Endothelial cell of umbilical vein (primary cell): Measurements from ENCODE around the gene CCPG1. TPM values are rescaled to one million over a fixed set of nuclear protein-coding genes. Genes with fewer than 3 reads are reported as not detected.
A peak's percentile ranks its signal among the peaks of the same experiment; 100 is the strongest.

Experiments used
- BruUV-seq: library from RNA; stranded (reverse); fragments of 400-500 nt; replicated peaks from 2 replicates; lab custom pipeline; 2021; lab: Mats Ljungman, UMichigan
- CTCF ChIA-PET: fragments of 300-600, 350-600 bp; sonication (Branson Sonifier 250); formaldehyde crosslinking; loops from one replicate; lab custom pipeline; 2021; ENCODE audit warnings: antibody characterized with exemption, inconsistent platforms; lab: Charles Lee
- POLR2A ChIA-PET: fragments of 300-600, 350-600 bp; sonication (Branson Sonifier 250); formaldehyde crosslinking; loops from one replicate; lab custom pipeline; 2021; ENCODE audit warnings: antibody characterized with exemption, inconsistent platforms; lab: Charles Lee
- DNase-seq: peaks from one replicate; pipeline ENCODE4 v3.0.0-alpha.2; 2011; ENCODE audit warnings: low read depth, low spot score
- FAIRE-seq: peaks from 2 replicates; lab custom pipeline; 2011; peaks lifted over from hg19 to GRCh38; lab: Jason Lieb, UNC
- H2AFZ ChIP-seq: 2 replicates; pipeline ENCODE4 v1.6.0; 2012; ENCODE audit warnings: low read depth, low read length, control low read depth, inconsistent platforms
- H3K27ac ChIP-seq: 2 replicates; pipeline ENCODE4 v1.5.1; 2011; ENCODE audit warnings: low read depth, mild to moderate bottlenecking, control low read depth, low read length, moderate library complexity; ENCODE audit not compliant: insufficient read depth
- H3K27me3 ChIP-seq, 2 experiments: 2 replicates each; pipeline versions ENCODE4 v1.6.0 to v1.6.1; 2011; ENCODE audit warnings: low read length in 2 of 2, mixed read lengths in 1 of 2; ENCODE audit not compliant: control insufficient read depth in 2 of 2, insufficient read depth in 2 of 2
- H3K36me3 ChIP-seq, 2 experiments: 2 replicates in 1 of 2; 3 replicates in 1 of 2; pipeline ENCODE4 v1.5.1; 2011; ENCODE audit warnings: low read length in 2 of 2, mild to moderate bottlenecking in 1 of 2, moderate library complexity in 1 of 2; ENCODE audit not compliant: control insufficient read depth in 2 of 2, insufficient read depth in 2 of 2; ENCODE audit errors: extremely low read depth in 1 of 2
- H3K4me1 ChIP-seq: 3 replicates; pipeline ENCODE4 v1.5.1; 2011; ENCODE audit warnings: mild to moderate bottlenecking, low read length; ENCODE audit not compliant: control insufficient read depth, insufficient read depth; ENCODE audit errors: extremely low read depth
- H3K4me2 ChIP-seq: 2 replicates; pipeline ENCODE4 v1.6.1; 2011; ENCODE audit warnings: low read length, control low read depth, mixed read lengths; ENCODE audit not compliant: insufficient read depth
- H3K4me3 ChIP-seq, 3 experiments: fragments of 200-600 bp in 1 of 3; sonication (generic), shearing (Covaris generic) in 1 of 3; replicated peaks in 1 of 3; 2 replicates each; pipeline ENCODE4 v1.5.1; 2011 to 2016; ENCODE audit warnings: control low read depth in 3 of 3, low read length in 3 of 3, mild to moderate bottlenecking in 2 of 3, inconsistent platforms in 1 of 3, low read depth in 1 of 3, moderate library complexity in 1 of 3; ENCODE audit not compliant: insufficient read depth in 1 of 3
- H3K79me2 ChIP-seq: 2 replicates; pipeline ENCODE4 v1.6.0; 2012; ENCODE audit warnings: low read length, inconsistent platforms; ENCODE audit not compliant: control insufficient read depth, insufficient read depth
- H3K9ac ChIP-seq: replicated peaks from 2 replicates; pipeline ENCODE3; 2011; ENCODE audit warnings: low read length, control low read depth; ENCODE audit not compliant: insufficient read depth; ENCODE audit errors: extremely low read depth
- H3K9me1 ChIP-seq: replicated peaks from 3 replicates; pipeline ENCODE4 v1.6.0; 2011; ENCODE audit warnings: mild to moderate bottlenecking, low read length; ENCODE audit not compliant: control insufficient read depth, insufficient read depth; ENCODE audit errors: extremely low read depth
- H3K9me3 ChIP-seq: replicated peaks from 2 replicates; pipeline ENCODE4 v1.5.1; 2012; ENCODE audit warnings: low read length, inconsistent platforms; ENCODE audit not compliant: control insufficient read depth, insufficient read depth
- H4K20me1 ChIP-seq: replicated peaks from 2 replicates; pipeline ENCODE3; 2011; ENCODE audit warnings: mild to moderate bottlenecking, low read length; ENCODE audit not compliant: control insufficient read depth, insufficient read depth; ENCODE audit errors: extremely low read depth
- EZH2 ChIP-seq: IDR thresholded peaks from 2 replicates; pipeline ENCODE4 v1.6.1; 2012; ENCODE audit warnings: borderline replicate concordance, low read depth, mild to moderate bottlenecking, moderate library complexity, low read length, inconsistent platforms; ENCODE audit not compliant: severe bottlenecking
- FOS ChIP-seq: IDR thresholded peaks from 2 replicates; pipeline ENCODE4 v1.6.1; 2011; ENCODE audit warnings: mild to moderate bottlenecking, low read length, moderate library complexity, borderline replicate concordance; ENCODE audit not compliant: insufficient read depth
- GATA2 ChIP-seq: IDR thresholded peaks from 2 replicates; pipeline ENCODE4 v1.7.0; 2011; ENCODE audit warnings: low read depth, mild to moderate bottlenecking, moderate library complexity, mixed read lengths, low read length; ENCODE audit not compliant: insufficient read length, insufficient read depth
- JUN ChIP-seq: IDR thresholded peaks from 2 replicates; pipeline ENCODE4 v1.6.1; 2011; ENCODE audit warnings: borderline replicate concordance, low read depth; ENCODE audit not compliant: insufficient read length, insufficient read depth
- MYC ChIP-seq: IDR thresholded peaks from one replicate; pipeline ENCODE4 v1.6.1; 2011; ENCODE audit warnings: mild to moderate bottlenecking, low read depth, low read length
- POLR2A ChIP-seq: IDR thresholded peaks from 2 replicates; pipeline ENCODE4 v1.6.1; 2012; ENCODE audit warnings: low read depth, mild to moderate bottlenecking, control low read depth, low read length
- POLR2AphosphoS5 ChIP-seq: IDR thresholded peaks from 2 replicates; pipeline ENCODE4 v1.6.1; 2012; ENCODE audit warnings: low read depth, mild to moderate bottlenecking, control low read depth, low read length, moderate library complexity; ENCODE audit not compliant: insufficient read depth
- dilution Hi-C: fragments of 300-500 bp; cut with MboI; formaldehyde crosslinking; loops from one replicate; pipeline ENCODE4 v1.15.0; 2019; ENCODE audit warnings: low sequenced_read_pairs; ENCODE audit not compliant: extremely low pct_ligation_motif_present
- intact Hi-C: fragments of 100-400 bp; cut with micrococcal nuclease; formaldehyde crosslinking; loops from one replicate; pipeline ENCODE4 v1.10.0; 2022
- polyA plus RNA-seq, 4 experiments: library from polyadenylated mRNA; depleted of rRNA in 3 of 4; stranded (reverse) in 3 of 4; unstranded in 1 of 4; fragments of >200 nt; gene quantifications; 2 replicates each; pipeline versions ENCODE4 v1.2.1 to v1.2.3, GENCODE V29; 2011 to 2012; ENCODE audit warnings: missing spikeins in 1 of 4
- total RNA-seq: library from RNA; stranded (reverse); gene quantifications from 2 replicates; pipeline ENCODE4 v1.2.3, GENCODE V29; 2021
- TF ChIP-seq, protein P1 (sequence below), 2 donors: IDR thresholded peaks; 1 replicate in 1 of 2; 2 replicates in 1 of 2; pipeline ENCODE4 v1.5.1; 2011; ENCODE audit warnings: low read length in 2 of 2, mild to moderate bottlenecking in 2 of 2, moderate library complexity in 2 of 2, control low read depth in 1 of 2, inconsistent platforms in 1 of 2, low read depth in 1 of 2; ENCODE audit not compliant: insufficient read depth in 1 of 2; ENCODE audit errors: extremely low read depth in 1 of 2
- TF ChIP-seq, protein P2 (sequence below): IDR thresholded peaks from 2 replicates; pipeline ENCODE4 v1.6.1; 2011; ENCODE audit not compliant: insufficient read depth, insufficient read length

Gene CCPG1
- total and polyA plus RNA-seq, 2 donors (not counting 3 experiments of a cell fraction or from before 2014, with no cell fraction given), result 19.1 to 58.5 TPM

DNA sequence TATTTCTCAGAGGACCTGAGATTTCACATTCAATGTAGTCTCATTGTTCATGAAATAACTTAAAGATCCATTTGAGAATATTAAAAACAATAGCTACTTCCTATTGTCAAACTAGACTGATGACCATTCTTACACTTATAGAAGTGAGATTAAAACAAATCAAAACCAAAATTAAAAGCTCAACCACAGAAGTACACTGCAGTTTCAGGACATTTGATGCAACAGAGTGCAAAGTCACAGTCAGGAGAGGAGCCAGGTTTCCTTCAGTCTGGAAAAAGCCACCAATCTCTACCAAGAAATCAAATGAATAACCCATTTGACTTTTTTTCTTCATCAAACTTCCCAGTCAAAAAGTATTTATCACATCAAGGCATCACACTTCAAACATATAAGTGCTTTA is 5.5 kb downstream of the CCPG1 start:
- Histone ChIP-seq H3K9me3 (no peaks in the 10 kb centered on the region), H2AFZ (no peak overlapping the region), H3K9ac (no peak overlapping the region), H3K9me1 (no peaks in the 10 kb centered on the region), H3K27ac (peak overlapping the region; percentile 8), H3K79me2 (peaks cover 6% of the 10 kb centered on the region), H3K4me3 (no peak overlapping the region), H3K4me1 (peaks cover 23% of the 10 kb centered on the region), H3K27me3 (no peaks in the 10 kb centered on the region), H3K36me3 (no peaks in the 10 kb centered on the region), H3K4me2 (peak overlapping the region; percentile 74), H4K20me1 (no peaks in the 10 kb centered on the region)
- BruUV-seq, result no TSS peak
- CTCF ChIA-PET, result interaction anchor here (0.9 to 1.6 kb wide), 2 partner anchors 33 to 37 kb away, joined by 5 to 8 read pairs; no protein-coding TSS in a partner anchor
- intact Hi-C loops, result no loop called here
- TF ChIP-seq, protein P1, sequence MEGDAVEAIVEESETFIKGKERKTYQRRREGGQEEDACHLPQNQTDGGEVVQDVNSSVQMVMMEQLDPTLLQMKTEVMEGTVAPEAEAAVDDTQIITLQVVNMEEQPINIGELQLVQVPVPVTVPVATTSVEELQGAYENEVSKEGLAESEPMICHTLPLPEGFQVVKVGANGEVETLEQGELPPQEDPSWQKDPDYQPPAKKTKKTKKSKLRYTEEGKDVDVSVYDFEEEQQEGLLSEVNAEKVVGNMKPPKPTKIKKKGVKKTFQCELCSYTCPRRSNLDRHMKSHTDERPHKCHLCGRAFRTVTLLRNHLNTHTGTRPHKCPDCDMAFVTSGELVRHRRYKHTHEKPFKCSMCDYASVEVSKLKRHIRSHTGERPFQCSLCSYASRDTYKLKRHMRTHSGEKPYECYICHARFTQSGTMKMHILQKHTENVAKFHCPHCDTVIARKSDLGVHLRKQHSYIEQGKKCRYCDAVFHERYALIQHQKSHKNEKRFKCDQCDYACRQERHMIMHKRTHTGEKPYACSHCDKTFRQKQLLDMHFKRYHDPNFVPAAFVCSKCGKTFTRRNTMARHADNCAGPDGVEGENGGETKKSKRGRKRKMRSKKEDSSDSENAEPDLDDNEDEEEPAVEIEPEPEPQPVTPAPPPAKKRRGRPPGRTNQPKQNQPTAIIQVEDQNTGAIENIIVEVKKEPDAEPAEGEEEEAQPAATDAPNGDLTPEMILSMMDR (IDR thresholded peaks at IDR 0.05; ENCODE audit: extremely low read depth in 1 of 2, insufficient read depth in 1 of 2, low read depth in 1 of 2, low read length in 2 of 2), result no peak
- TF ChIP-seq, protein P2, sequence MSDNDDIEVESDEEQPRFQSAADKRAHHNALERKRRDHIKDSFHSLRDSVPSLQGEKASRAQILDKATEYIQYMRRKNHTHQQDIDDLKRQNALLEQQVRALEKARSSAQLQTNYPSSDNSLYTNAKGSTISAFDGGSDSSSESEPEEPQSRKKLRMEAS, result no peak
- TF ChIP-seq POLR2AphosphoS5 (no peak), FOS (no peak), EZH2 (no peak), GATA2 (no peak), POLR2A (no peak), JUN (no peak), MYC (no peak)
- POLR2A ChIA-PET, result no interaction called here
- FAIRE-seq, result no peak
- DNase-seq, result no peak
- dilution Hi-C loops, result no loop called here
